GM21737 (cell line): Measurements from ENCODE around the gene DLG2.
A peak's percentile ranks its signal among the peaks of the same experiment; 100 is the strongest.
"Not testable (repeated sequence)": the region's sequence is repeated elsewhere in the genome, so short reads cannot be mapped to it uniquely, and the experiment has no call there.

ENCODE experiments used
- ATAC-seq: cut with Tn5 transposase; IDR thresholded peaks from one replicate; pipeline ENCODE4 v1.9.1; 2021; ENCODE audit warnings: mild to moderate bottlenecking, moderate library complexity; ENCODE audit not compliant: unreplicated experiment

Gene DLG2

DNA sequence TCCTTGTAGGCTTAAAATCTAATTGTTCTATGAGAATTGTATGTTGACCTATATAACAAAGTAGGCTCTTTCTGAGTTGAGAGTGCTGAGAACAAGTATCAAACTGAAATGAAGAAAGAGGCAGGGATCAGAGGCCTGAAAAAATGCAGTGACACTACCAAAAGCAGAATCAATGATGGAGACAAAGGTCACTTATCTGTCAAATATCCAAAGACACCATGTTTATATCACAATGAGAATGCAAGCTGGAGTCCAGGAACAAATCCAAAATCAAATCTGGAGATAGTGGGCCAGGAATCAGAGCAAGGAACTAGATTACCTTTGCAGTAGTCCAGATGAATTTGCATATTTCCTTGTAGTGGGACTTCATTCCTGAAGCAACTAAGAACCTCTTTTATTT lies 377.7 kb downstream of the DLG2 start:
- no peak for ATAC-seq

DNA sequence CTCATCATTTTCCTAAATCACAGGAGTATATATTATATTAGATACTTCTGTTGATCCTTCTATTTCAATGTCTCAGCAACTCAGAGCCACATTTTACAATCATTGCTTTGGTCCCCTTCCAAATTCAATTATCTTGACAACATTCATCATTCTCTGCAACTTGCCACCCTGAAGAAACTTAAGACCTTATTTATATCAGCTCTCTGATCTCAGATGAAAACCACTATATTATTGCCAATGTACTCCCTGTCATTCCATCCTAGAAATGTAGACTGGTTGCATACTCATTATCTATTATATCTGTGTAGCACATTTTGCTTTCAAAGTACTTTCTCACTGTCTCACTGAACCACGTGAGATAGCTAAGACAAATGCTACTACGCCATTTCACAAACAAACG lies 379.3 kb downstream of the DLG2 start:
- no peak for ATAC-seq

DNA sequence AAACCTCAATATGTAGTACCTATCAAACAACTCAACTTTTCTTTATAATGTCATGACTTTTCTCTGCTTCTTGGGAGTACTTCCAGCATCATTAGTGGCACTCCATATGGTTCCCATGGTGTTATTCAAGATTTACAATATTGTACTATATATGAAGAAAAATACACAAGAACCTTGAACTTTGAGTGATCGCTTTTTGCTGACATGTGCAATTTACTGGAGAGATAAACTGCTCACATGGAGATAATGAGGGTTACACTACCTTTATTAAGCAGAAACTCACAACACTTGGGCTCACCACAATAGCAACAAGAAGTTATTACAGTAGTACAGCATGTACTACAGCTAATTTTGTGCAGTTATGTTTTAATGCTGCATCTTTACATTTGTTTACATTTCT lies 388.2 kb downstream of the DLG2 start:
- ATAC-seq, result no peak

DNA sequence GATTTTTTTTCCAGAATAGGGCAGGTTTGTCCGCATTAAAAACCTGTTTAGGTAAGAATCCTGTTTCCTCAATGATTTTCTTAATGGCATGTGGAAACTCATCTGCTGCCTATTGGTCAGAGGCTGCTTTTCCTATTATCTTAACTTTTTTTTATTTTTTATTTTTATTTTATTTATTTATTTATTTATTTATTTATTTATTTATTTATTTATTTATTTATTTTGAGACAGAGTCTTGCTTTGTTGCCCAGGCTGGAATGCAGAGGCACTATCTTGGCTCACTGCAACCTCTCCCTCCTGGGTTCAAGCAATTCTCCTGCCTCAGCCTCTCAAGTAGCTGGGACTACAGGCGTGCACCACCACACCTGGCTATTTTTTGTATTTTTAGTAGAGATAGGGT lies 389.1 kb downstream of the DLG2 start:
- ATAC-seq, result not testable (repeated sequence)

DNA sequence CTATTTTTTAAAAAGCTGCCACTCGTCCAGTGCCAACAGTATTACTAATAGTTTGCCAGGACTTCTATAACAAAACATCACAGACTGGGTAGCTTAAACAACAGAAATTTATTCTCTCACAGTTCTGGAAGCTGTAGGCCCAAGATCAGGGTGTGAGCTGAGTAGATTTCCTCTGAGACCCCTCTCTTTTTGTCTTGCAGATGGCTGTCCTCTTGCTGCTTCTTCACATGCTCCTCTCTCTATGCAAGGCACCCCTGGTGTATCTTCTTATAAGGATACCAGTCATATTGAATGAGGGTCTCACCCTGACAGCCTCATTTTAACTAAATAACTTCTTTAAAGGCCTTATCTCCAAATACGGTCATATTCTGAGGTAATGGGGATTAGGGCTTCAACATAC lies 390.9 kb downstream of the DLG2 start:
- ATAC-seq, result no peak

DNA sequence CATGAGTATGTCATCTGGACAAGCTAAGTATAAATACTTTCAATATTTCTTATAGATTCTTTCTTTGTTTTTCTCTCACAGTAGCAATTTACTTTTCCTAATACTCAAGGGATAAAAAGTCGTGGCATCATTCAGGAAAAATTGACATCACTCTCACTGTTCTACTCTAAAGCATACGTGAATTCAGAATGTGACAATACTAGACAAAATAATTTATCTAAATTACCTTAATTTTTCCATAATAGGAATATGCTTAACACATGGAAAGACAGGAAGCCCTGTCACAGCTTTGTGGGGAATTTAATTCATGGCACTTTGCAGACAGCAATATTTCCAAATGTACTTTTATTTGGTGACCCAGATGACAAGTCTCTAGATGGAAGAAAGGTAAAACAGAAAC lies 394.6 kb downstream of the DLG2 start:
- ATAC-seq, result no peak

DNA sequence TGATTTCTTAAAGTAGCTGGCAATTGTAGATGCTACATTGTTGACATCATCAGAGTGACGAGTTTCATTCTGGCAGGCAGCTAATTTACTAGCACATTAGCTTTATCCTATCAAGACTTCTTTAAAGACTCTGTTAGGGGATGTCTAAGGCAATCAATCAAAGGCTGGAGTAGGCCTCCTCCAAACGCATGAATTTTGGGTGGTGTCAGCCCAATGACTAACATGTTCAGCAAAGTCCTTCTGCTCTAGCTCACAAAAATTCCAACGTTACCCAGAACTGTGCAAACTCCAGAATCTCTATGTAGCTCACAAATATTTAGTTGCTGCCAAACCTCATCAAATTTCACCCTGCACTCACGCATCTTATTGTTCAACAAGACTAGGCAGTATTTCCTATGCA lies 395.6 kb downstream of the DLG2 start:
- no peak for ATAC-seq

DNA sequence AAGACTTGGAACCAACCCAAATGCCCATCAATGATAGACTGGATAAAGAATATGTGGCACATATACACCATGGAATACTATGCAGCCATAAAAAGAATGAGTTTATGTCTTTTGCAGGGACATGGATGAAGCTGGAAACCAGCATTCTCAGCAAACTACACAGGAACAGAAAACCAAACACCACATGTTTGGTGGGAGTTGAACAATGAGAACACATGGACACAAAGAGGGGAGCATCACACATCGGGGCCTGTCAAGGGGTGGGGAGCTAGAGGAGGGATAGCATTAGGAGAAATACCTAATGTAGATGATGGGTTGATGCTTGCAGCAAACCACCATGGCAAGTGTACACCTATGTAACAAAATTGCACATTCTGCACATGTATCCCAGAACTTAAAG lies 397.4 kb downstream of the DLG2 start:
- not testable (repeated sequence) for ATAC-seq

DNA sequence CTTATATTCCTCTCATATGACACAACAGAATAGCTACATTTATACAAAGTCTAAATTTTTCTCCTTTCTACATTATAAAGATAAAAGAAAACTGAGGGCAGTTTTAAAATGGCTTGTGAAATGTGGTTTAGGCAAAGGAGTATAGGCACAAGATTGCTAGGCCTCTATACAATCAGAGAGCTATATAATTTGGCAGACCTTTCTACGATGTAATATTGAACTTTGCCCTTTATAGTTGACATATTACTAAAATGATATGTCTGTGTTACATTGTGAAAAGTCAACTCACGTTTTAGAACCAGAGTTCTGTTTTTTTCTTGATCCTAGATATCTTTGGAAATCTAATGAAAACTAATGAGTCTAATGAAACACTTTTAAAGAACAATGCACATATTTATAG lies 430.2 kb downstream of the DLG2 start:
- ATAC-seq, result no peak

DNA sequence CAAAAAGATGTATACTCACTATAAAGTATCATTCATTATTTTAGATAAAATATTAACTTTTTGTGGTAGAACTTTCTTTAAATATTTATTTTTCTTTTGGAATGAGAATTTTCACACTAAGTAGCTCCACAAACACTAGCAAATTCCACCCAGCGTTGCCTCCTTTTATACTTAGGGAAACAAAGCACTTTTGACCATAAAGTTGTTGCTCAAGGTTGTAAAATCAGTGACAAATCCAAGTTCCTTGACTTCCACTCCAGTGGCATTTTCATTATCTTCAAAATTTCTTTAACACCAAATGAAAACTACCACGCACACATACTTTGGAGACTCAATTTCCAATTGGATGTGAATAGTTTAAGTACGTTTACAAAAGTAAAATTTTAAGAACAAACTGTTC lies 431.2 kb downstream of the DLG2 start:
- no peak for ATAC-seq

DNA sequence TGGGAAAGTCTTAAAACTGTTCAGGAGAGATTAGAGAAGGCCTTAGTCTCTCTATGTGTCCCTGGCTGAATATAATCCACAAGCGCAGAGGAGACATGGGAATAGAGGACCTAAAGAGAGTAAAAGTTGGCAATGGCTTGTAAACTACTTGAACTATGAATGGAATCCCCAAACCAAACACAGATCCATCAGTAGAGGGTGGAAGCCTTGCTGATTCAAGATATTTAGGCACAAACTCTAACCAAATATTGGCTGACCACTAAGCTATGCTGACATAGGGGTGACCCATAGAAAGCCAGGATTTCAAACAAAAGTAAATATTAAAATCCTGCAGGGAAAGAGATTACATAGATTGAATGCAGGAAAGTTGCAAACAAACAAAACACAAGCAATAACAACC lies 439.2 kb downstream of the DLG2 start:
- ATAC-seq, result no peak

DNA sequence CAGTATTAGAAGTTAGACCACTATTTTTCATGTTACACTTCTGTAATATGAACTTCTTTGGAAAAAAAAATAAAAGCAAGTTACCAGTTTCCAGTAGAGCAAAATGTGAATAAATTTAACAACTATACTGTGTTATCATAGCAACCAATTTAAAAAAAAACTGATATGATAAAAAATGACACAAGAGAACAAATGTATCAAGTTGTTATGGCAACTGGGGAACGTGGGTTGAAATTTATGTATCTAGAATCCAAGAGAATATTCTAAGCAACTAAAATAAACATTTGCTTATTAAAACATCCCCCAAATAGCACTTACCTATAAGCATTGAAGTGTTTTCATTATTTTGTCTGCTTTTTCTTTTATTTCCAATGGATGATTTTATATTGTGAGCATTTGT lies 442.4 kb downstream of the DLG2 start:
- no peak for ATAC-seq

DNA sequence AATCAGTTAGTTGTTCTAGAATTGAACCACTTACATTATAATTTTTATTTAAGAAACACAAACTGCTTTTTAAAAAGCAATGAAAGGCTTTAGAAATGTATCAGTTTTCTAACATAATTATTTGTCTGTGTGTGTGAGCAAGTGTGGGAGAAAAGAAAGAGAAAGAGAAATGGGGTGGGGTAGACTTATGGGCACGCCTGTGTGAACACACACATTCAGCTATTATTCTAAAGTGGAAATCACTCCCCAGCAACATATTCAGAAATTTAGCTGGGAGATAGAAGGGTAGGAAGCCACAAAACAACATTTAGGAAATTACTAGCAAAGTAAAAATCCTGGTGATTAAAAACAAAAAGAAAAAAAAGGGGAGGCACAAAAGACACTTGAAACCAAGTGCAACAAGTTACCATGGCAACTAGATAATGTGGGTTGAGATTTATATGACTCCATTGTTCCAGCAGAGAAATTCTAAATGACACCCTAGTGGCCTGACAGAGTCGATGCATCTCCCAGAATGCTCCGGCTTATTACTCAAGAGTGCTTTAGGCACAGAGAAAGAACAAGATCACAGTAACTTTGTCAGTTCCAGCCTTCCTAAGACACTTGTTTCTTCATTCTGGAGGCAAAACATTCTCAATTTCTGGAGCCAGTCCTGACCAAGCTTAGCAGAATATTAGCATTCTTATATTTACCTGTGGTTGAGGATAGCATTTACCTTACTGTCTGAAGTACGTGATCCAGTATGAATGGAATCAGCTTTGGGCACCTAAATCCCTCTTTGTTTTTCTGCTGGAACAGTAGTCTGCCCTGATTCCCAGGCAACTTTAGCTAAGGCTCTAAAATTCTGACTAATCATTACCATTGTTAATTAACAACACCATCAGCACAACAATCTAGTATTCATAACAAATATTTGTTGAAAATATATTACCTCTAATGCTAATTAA lies 444.4 kb downstream of the DLG2 start:
- ATAC-seq, result peak; percentile 75

DNA sequence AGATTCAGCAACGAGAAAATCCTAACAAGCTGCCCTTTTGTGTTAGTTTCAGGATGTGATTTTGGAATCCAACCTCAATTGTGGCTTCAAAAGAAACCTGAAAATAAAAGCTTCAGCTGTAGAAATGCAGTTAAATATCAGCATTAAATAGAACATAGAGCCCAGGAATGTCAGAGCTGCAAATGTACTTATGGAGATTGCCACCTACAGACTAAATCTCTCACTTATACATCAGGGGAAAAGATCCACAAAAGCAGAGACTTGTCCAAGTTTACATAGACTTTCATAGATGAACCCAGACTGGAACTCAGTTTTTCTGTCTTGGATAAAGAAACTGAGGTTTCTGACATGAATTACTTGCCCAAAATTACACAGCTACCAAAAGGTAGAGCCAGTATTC lies 446.6 kb downstream of the DLG2 start:
- ATAC-seq, result no peak

DNA sequence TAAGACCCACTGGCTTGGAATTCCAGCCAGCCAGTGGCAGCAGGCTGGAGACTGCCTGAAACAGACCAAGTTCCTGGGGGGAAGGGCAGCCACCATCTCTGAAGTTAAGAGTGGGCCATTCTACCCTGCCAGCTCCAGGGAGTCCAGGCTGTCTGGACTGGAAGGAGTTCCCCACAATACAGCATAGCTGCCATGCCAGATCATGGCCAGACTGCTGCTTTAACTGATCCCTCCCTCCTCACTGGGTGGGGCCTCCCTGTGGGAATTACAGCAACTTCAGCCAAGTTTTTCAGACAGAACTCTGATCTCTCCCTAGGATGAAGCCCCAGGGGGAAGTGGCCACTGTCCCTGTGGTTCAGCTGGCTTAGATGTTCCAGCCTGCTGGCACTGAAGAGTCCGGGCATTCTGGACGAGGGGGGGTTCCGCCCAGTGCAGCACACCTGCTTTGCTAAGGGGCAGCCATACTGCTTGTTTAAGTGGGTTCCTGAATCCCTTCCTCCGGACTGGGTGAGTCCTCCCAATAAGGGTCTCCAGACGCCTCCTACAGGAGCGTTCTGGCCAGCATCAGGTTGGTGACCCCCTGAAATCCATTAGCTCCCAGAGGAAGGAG lies 455.4 kb downstream of the DLG2 start:
- no peak for ATAC-seq

DNA sequence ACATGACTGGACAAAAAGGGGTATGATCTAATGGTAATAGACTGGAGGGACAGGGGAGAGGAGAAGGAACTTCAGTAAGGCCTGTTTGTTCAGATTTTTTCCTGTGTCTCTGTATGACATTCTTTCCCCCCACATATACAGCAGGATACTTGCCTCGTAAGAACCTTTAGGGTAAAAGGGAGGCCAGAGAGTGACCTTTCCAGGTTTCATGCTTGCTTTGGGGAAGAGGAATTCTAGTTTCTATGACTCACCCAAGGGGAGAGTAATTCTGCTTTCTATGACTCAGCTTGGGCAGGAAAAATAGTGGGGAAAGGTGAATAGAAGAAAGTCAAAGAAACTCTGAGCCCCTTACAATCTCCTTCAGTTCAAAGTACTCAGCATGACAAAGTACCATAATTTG lies 457.0 kb downstream of the DLG2 start:
- ATAC-seq, result no peak

DNA sequence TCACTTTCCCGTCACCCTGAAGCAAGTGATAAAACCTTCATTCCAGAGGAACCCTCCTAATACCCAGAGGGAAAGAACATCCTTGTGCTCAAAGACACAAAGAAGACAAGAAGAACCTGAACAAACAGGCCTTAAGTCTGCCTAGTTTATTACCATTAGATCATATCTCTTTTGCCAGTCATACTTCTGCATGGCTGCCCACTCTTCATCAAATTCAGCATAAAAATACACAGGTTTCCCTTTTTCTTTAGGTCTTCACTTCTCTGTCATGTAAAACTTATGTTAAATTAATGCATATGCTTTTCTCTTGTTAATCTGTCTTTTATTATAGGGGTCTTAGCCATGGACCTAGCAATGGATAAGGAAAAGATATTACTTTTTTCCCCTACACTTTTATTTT lies 459.7 kb downstream of the DLG2 start:
- no peak for ATAC-seq

DNA sequence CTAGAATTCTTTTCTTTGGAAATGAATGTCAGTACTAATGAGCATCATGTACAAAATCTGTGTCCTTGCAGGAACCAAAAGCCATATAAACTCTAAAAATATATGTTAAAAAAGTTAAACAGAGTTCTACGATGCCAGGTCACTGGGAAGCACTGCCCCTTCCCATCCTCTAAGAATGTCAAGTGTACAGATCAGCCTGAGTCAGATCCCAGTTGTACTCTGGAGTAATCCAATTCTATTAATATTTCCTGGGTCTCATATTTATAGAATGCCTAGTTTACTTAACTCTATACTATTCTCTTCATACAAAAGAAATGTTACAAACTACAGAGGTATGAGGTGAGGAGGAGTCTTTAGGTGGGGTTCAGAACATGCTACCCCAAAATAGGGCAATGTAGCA lies 460.1 kb downstream of the DLG2 start:
- no peak for ATAC-seq

DNA sequence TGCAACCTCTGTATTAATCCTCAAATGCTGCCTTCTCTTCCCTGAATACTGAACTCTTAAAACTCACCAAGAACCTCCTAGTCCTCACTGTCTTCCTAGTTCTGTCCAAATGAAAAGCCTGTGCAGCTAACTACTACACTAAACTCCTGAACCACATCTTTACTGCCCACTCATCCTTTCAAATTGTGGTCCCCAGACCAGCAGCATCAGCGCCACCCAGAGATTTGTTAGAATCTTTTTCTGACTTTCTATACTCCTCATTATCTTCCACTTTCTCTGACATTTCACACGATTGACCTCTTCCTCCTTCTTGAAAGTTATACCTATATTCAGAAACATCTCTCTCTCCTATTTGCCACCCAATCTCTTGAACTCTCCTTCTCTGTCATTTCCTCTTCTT lies 461.3 kb downstream of the DLG2 start:
- no peak for ATAC-seq

DNA sequence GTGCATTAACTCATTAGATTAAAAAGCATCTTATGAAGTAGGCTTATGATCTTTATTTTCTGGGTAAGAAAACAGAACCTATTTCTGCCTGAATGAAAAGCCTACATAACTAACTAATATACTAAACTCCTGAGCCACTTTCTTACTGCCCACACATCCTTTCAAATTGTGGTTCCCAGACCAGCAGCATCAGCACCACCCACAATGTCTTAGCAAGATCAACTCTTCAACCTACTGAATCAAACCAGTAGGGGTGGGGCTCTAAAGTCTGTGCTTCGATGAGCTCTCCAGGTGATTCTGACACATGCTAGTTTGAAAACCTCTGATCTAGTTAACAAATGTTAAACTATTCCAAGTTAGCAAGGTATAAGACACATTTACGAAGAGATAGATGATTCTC lies 462.4 kb downstream of the DLG2 start:
- no peak for ATAC-seq

DNA sequence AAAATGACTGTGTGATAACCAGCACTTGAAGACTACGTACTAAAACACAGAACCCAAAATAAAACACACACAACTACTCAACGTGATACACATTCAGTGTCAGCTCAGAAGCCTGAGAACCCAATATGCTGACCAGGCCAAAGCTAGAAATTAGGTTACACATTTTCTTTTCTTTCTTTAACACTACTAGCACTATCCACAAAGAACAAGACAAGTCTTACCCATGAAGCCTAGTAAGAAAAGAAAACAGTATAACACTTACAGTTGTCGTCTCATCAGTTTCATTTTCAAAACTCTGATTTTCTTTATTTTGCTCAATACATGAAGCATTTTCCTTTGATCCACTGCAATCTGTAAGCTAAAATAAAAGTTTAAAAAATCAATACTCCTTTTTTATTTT lies 472.9 kb downstream of the DLG2 start:
- ATAC-seq, result no peak

DNA sequence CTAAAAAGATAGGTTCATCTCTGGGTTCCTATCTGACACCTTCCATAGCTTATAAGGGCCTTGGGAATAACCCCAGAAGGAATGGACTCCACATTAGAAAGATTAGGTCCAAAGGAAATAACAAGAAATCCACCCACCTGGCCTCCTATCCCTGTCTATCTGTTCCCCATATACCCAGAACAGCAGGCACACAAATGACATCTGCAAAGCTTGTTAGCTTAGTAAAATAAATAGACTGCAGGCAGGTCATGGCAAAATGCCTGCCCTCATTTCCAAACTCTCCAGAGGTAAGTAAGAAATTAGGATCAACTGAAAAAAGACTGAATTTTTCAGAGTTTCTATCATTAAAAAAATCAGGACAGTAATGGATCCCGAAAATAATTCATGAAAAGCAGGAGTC lies 489.5 kb downstream of the DLG2 start:
- no peak for ATAC-seq

DNA sequence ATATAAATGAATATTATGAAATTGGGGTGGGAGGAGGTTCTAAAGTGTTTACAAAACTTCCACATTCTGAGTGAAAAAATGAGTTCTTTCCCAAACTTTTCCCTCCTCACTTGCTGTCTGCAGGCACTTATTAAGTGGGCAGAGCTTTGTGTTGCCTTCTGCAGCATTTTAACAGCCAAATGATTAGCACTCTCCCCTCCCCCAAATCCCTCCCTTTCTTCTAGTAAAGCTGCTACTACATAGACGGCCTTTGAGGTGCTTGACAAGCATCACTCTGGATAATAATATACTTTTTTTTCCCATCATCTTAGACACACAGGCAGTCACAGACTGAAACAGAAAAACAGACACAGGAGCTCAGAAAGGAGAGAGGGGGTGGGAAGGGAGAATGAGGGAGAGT lies 493.5 kb downstream of the DLG2 start:
- ATAC-seq, result no peak
